Measurements from ENCODE around the gene PPIP5K2. TPM values are rescaled to one million over a fixed set of nuclear protein-coding genes. Genes with fewer than 3 reads are reported as not detected.

PPIP5K2 gene
- total and polyA plus RNA-seq, 10 donors = 22.3 to 79.8 (median 63.5) TPM

- no peaks in the 10 kb centered on the region for H3K9me3 ChIP-seq
- no peak overlapping the region for H3K4me3 ChIP-seq
- TF ChIP-seq CTCF (IDR thresholded peaks at IDR 0.05 in 8 of 11, conservative IDR thresholded peaks at IDR 0.05 in 3 of 11) (no peak), POLR2A (IDR thresholded peaks at IDR 0.05) (no peak)
- no peak overlapping the region for H3K27ac ChIP-seq
- 86 to 94% (median 90%) methylated on average over 2 of the region's 2 CpGs for WGBS, 5 donors
- no peaks in the 10 kb centered on the region for H3K4me1 ChIP-seq
- no peaks in the 10 kb centered on the region for H3K27me3 ChIP-seq (replicated peaks in 1 of 7)
- DNase-seq = no peak
- intact Hi-C loops (cut with DNase I; ENCODE audit: low total_unique reads) = no loop called here
- peaks cover 0 to 83% (median 32%) of the 10 kb centered on the region in 6 donors for H3K36me3 ChIP-seq
These were observed 25.4 kb upstream of the PPIP5K2 start for GRCh38 chr5:103094737-103095136.

- WGBS, 5 donors = 86 to 92% (median 88%) methylated on average over 2 of the region's 2 CpGs
These were observed 21.1 kb upstream of the PPIP5K2 start for GRCh38 chr5:103098993-103099392.

GRCh38 chr5:103101079-103101750 is 18.9 kb upstream of the PPIP5K2 start:
- intact Hi-C loops (cut with DNase I; ENCODE audit: low total_unique reads) = no loop called here
- no peaks in the 10 kb centered on the region for H3K27me3 ChIP-seq (replicated peaks in 1 of 7)
- TF ChIP-seq CTCF (IDR thresholded peaks at IDR 0.05 in 8 of 11, conservative IDR thresholded peaks at IDR 0.05 in 3 of 11) (no peak), POLR2A (IDR thresholded peaks at IDR 0.05) (no peak), POLR2AphosphoS5 (IDR thresholded peaks at IDR 0.05) (no peak)
- no peak overlapping the region for H3K27ac ChIP-seq
- H3K4me3 ChIP-seq = no peak overlapping the region
- no peaks in the 10 kb centered on the region for H3K9me3 ChIP-seq
- WGBS, 5 donors = 92 to 96% (median 94%) methylated on average over 6 of the region's 6 CpGs
- H3K36me3 ChIP-seq = peaks cover 0 to 86% (median 23%) of the 10 kb centered on the region in 6 donors
- no peak for DNase-seq
- no peaks in the 10 kb centered on the region for H3K4me1 ChIP-seq

More at GRCh38 chr5:103098993-103099392, 21.1 kb upstream of the PPIP5K2 start:
- no peak for DNase-seq
- Histone ChIP-seq H3K27ac (no peak overlapping the region), H3K27me3 (replicated peaks in 1 of 7) (no peaks in the 10 kb centered on the region), H3K36me3 (peaks cover 0 to 88% (median 34%) of the 10 kb centered on the region in 6 donors), H3K4me1 (no peaks in the 10 kb centered on the region), H3K4me3 (no peak overlapping the region), H3K9me3 (no peaks in the 10 kb centered on the region)
- intact Hi-C loops (cut with DNase I; ENCODE audit: low total_unique reads) = no loop called here
- TF ChIP-seq POLR2A (IDR thresholded peaks at IDR 0.05) (no peak), CTCF (IDR thresholded peaks at IDR 0.05 in 8 of 11, conservative IDR thresholded peaks at IDR 0.05 in 3 of 11) (no peak), POLR2AphosphoS5 (IDR thresholded peaks at IDR 0.05) (no peak)

GRCh38 chr5:103102234-103102633 is 17.9 kb upstream of the PPIP5K2 start:
- TF ChIP-seq POLR2A (IDR thresholded peaks at IDR 0.05) (no peak), POLR2AphosphoS5 (IDR thresholded peaks at IDR 0.05) (no peak), CTCF (IDR thresholded peaks at IDR 0.05 in 8 of 11, conservative IDR thresholded peaks at IDR 0.05 in 3 of 11) (no peak)
- Histone ChIP-seq H3K9me3 (no peaks in the 10 kb centered on the region), H3K4me3 (no peak overlapping the region), H3K27me3 (replicated peaks in 1 of 7) (no peaks in the 10 kb centered on the region), H3K27ac (no peak overlapping the region), H3K4me1 (no peaks in the 10 kb centered on the region), H3K36me3 (peaks cover 0 to 86% (median 18%) of the 10 kb centered on the region in 6 donors)
- WGBS, 5 donors = 84 to 93% (median 92%) methylated on average over 1 of the region's 1 CpG
- intact Hi-C loops (cut with DNase I; ENCODE audit: low total_unique reads) = no loop called here
- DNase-seq = no peak

All from spleen (tissue), 11 donors.